Measurements from ENCODE around the gene SDF4. TPM values are rescaled to one million over a fixed set of nuclear protein-coding genes. Genes with fewer than 3 reads are reported as not detected.

SDF4 gene
- total and polyA plus RNA-seq, 2 of the 8 experiments (the other 6 are each of a cell fraction or from before 2014, with no cell fraction given): 45.5 to 75.6 TPM

DNA sequence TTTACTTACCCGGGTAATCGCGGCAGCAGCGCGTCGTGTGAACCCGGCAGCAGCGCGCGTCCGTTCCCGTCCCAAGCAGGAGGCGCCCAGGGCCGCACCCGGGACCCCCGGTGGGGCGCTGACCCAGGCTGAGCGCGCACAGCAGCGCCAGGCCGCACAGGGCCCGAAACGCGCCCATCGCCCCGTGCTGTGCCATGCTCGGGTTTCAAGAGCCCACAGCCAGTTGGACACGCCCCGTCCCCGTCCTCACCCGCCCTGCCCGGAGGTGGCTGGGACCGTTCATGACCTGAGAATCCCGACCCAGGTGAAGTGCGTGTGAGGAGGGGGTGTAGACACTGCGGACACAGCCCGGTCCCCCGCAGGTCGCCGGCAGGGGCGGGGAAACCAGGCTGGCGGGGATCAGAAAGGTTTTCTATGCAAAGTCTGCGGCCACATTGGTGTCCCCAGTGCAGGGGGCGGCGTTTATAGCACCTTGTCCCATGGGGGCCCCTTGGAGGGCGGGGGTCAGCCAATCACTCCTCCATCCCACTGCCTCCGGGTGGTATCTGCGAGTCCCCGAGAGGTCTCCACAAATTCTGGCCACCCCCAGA is 25.3 kb downstream of the SDF4 start, which contains the start of gene TNFRSF18:
Gene TNFRSF18, minus strand, starts transcription at position 217 of the 590 bp plus-strand sequence. Its CDS starts 21 bp downstream, at position 196.
- Histone ChIP-seq H4K8ac (ENCODE audit: extremely low read depth, insufficient read depth, low read length) (peak within 1 kb of the TSS; percentile 85), H2AFZ (ENCODE audit: low read length) (no peak within 1 kb of the TSS), H3K79me1 (ENCODE audit: low read depth, low read length) (no peaks in the 10 kb centered on the region), H4K5ac (ENCODE audit: insufficient read length, low read depth, low read length) (no peak within 1 kb of the TSS), H4K91ac (replicated peaks; ENCODE audit: insufficient read length, low read length) (no peak within 1 kb of the TSS), H3K9ac (replicated peaks in 1 of 4; ENCODE audit: extremely low read depth in 1 of 4, low read depth in 3 of 4, low read length in 3 of 4) (no peak within 1 kb of the TSS), H2AK5ac (ENCODE audit: low read depth, low read length) (peak within 1 kb of the TSS; percentile 19; the same call in 1 of the 2 replicates), H3K4me1 (replicated peaks in 1 of 4; ENCODE audit: control insufficient read depth in 3 of 4, insufficient read depth in 4 of 4, low read length in 3 of 4) (peaks cover 0 to 13% (median 5%) of the 10 kb centered on the region in 4 experiments; a peak in 6 of 7 replicates), H3K4ac (replicated peaks; ENCODE audit: insufficient read length, low read depth, low read length) (peak within 1 kb of the TSS; percentile 85), H3K18ac (ENCODE audit: extremely low read depth, low read length) (peak within 1 kb of the TSS; percentile 48; the same call in 1 of the 2 replicates), H2BK120ac (replicated peaks; ENCODE audit: low read depth, low read length) (no peak within 1 kb of the TSS), H2BK12ac (ENCODE audit: low read depth, low read length) (peak within 1 kb of the TSS; percentile 50; the same call in 1 of the 2 replicates), H3K23me2 (ENCODE audit: low read depth, low read length) (peaks cover 8% of the 10 kb centered on the region; the same call in 1 of the 2 replicates), H2BK5ac (ENCODE audit: low read depth, low read length) (no peak within 1 kb of the TSS; the same call in 1 of the 2 replicates), H3K4me2 (ENCODE audit: insufficient read depth in 1 of 2, low read depth in 2 of 2, low read length in 2 of 2) (peak within 1 kb of the TSS; percentile 67 to 92), H4K20me1 (replicated peaks in 1 of 2; ENCODE audit: control insufficient read depth in 1 of 2, insufficient read depth in 2 of 2, low read length in 2 of 2) (no peaks in the 10 kb centered on the region), H3K36me3 (ENCODE audit: control insufficient read depth in 2 of 4, insufficient read depth in 4 of 4, low read length in 3 of 4) (no peaks in the 10 kb centered on the region), H3K14ac (ENCODE audit: insufficient read length) (no peak within 1 kb of the TSS), H3K79me2 (ENCODE audit: control insufficient read depth in 1 of 2, insufficient read depth in 2 of 2, low read length in 2 of 2) (no peaks in the 10 kb centered on the region), H3K27ac (ENCODE audit: low read depth, low read length) (no peak within 1 kb of the TSS), H3K4me3 (ENCODE audit: extremely low read depth in 1 of 4, insufficient read depth in 2 of 4, low read depth in 3 of 4, low read length in 4 of 4) (peak within 1 kb of the TSS; percentile 27 to 58 (median 36); a peak in 7 of 8 replicates), H2BK15ac (ENCODE audit: low read length) (no peak within 1 kb of the TSS; the same call in 1 of the 2 replicates), H3K27me3 (replicated peaks in 1 of 4; ENCODE audit: control insufficient read depth in 3 of 4, extremely low read depth in 1 of 4, insufficient read depth in 3 of 4, low read length in 3 of 4) (peaks cover under 1 to 19% (median 15%) of the 10 kb centered on the region in 4 experiments), H2BK20ac (ENCODE audit: low read length) (no peak within 1 kb of the TSS), H3K56ac (replicated peaks; ENCODE audit: insufficient read length, low read depth, low read length) (peak within 1 kb of the TSS; percentile 59), H3K23ac (ENCODE audit: insufficient read length) (no peak within 1 kb of the TSS), H3K9me3 (ENCODE audit: insufficient read depth in 2 of 2, low read depth in 1 of 2, low read length in 1 of 2) (no peaks in the 10 kb centered on the region)
- ChIA-PET CTCF (ENCODE audit: partially characterized antibody) (interaction anchor here (0.8 to 1.9 kb wide), 11 partner anchors 19 to 144 kb away, joined by 3 to 6 read pairs (median 3); no protein-coding TSS in a partner anchor), POLR2A (ENCODE audit: partially characterized antibody) (interaction anchor here (0.8 to 0.9 kb wide), 2 partner anchors 24 to 35 kb away, joined by 3 read pairs; no protein-coding TSS in a partner anchor)
- FAIRE-seq (no peak), DNase-seq (ENCODE audit: low read depth in 1 of 2, low spot score in 2 of 2) (peak in 1 of 2 experiments; percentile 10)
- WGBS, 2 experiments (ENCODE audit: extremely low coverage in 1 of 2, insufficient coverage in 1 of 2, insufficient read length in 1 of 2, insufficient replicate concordance in 2 of 2, low coverage in 1 of 2, low lambda C conversion rate in 2 of 2, missing lambda C conversion rate in 1 of 2): 15% methylated on average over 45 of the region's 49 CpGs; no CpG with 5 or more reads in 1 of the 2 experiments
- TF ChIP-seq, protein P1, sequence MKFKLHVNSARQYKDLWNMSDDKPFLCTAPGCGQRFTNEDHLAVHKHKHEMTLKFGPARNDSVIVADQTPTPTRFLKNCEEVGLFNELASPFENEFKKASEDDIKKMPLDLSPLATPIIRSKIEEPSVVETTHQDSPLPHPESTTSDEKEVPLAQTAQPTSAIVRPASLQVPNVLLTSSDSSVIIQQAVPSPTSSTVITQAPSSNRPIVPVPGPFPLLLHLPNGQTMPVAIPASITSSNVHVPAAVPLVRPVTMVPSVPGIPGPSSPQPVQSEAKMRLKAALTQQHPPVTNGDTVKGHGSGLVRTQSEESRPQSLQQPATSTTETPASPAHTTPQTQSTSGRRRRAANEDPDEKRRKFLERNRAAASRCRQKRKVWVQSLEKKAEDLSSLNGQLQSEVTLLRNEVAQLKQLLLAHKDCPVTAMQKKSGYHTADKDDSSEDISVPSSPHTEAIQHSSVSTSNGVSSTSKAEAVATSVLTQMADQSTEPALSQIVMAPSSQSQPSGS (IDR thresholded peaks at IDR 0.05; ENCODE audit: low read length): no peak
- TF ChIP-seq ASH2L (IDR thresholded peaks at IDR 0.05; ENCODE audit: low read length) (no peak), POLR2AphosphoS5 (IDR thresholded peaks at IDR 0.05; ENCODE audit: low read depth, low read length) (no peak), CREB1 (IDR thresholded peaks at IDR 0.05) (no peak), KDM1A (IDR thresholded peaks at IDR 0.05; ENCODE audit: borderline replicate concordance, low read length) (no peak), PHF8 (conservative IDR thresholded peaks at IDR 0.05; ENCODE audit: low read depth, low read length) (no peak), YY1 (IDR thresholded peaks at IDR 0.05; ENCODE audit: low read depth, low read length) (no peak)

Data from H1 (cell line).